PC-9 (cell line): ENCODE measurements around the gene CDH16.

Experiments used
- EZH2 ChIP-seq: fragments of 200-600 bp; sonication (generic); IDR thresholded peaks from 2 replicates; pipeline ENCODE4 v1.8.0; 2017; ENCODE audit warnings: antibody characterized with exemption, low read depth
- TF ChIP-seq, protein P1 (sequence below): fragments of 200-600 bp; sonication (generic); conservative IDR thresholded peaks from 2 replicates; pipeline ENCODE4 v1.6.1; 2017; ENCODE audit warnings: mixed run types, antibody characterized with exemption, mild to moderate bottlenecking, moderate library complexity

- TF ChIP-seq, protein P1, sequence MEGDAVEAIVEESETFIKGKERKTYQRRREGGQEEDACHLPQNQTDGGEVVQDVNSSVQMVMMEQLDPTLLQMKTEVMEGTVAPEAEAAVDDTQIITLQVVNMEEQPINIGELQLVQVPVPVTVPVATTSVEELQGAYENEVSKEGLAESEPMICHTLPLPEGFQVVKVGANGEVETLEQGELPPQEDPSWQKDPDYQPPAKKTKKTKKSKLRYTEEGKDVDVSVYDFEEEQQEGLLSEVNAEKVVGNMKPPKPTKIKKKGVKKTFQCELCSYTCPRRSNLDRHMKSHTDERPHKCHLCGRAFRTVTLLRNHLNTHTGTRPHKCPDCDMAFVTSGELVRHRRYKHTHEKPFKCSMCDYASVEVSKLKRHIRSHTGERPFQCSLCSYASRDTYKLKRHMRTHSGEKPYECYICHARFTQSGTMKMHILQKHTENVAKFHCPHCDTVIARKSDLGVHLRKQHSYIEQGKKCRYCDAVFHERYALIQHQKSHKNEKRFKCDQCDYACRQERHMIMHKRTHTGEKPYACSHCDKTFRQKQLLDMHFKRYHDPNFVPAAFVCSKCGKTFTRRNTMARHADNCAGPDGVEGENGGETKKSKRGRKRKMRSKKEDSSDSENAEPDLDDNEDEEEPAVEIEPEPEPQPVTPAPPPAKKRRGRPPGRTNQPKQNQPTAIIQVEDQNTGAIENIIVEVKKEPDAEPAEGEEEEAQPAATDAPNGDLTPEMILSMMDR: no peak
- TF ChIP-seq EZH2: no peak
Measured at GRCh38 chr16:66903544-66904427, 14.9 kb downstream of the CDH16 start.
